Tibial nerve (tissue), 4 donors: ENCODE measurements around the gene AGR3.

Experiments used
- CTCF ChIP-seq, 5 experiments: fragments of 200-600 bp in 3 of 5; fragments of 450-650 bp in 2 of 5; sonication (generic) in 3 of 5; IDR thresholded peaks; one replicate each; pipeline ENCODE4 v1.5.1; 2016 to 2019; ENCODE audit warnings: antibody characterized with exemption in 5 of 5, mild to moderate bottlenecking in 3 of 5, moderate library complexity in 2 of 5
- EP300 ChIP-seq, 2 donors: sonication (generic); formaldehyde crosslinking; IDR thresholded peaks; one replicate each; pipeline ENCODE4 v1.6.1; 2017; ENCODE audit warnings: antibody characterized with exemption in 2 of 2, mild to moderate bottlenecking in 1 of 2
- POLR2A ChIP-seq, 2 donors: fragments of 450-650 bp; IDR thresholded peaks; one replicate each; pipeline ENCODE4 v1.6.1; 2017; ENCODE audit warnings: antibody characterized with exemption in 2 of 2, mild to moderate bottlenecking in 2 of 2, moderate library complexity in 2 of 2

- TF ChIP-seq CTCF (IDR thresholded peaks at IDR 0.05): no peak
- no peak for TF ChIP-seq POLR2A (IDR thresholded peaks at IDR 0.05)
- no peak for TF ChIP-seq EP300 (IDR thresholded peaks at IDR 0.05)
These were observed 18.5 kb upstream of the AGR3 start for GRCh38 chr7:16900209-16900768.
